Eye (tissue), 1 donor: ENCODE data around the gene SRP19.
"Not testable (repeated sequence)": the region's sequence is repeated elsewhere in the genome, so short reads cannot be mapped to it uniquely, and the experiment has no call there.

ENCODE experiments used
- DNase-seq: peaks from one replicate; pipeline ENCODE4 v3.0.0-alpha.2; 2015

The SRP19 gene

GRCh38 chr5:112860929-112861637 lies at the start of gene SRP19:
SRP19 (plus strand) TSS chr5:112861287; CDS start chr5:112861377, 90 bp downstream.
- peak; percentile 99 for DNase-seq

- DNase-seq, result no peak
Measured at GRCh38 chr5:112812549-112812948, 48.5 kb upstream of the SRP19 start.

GRCh38 chr5:112820246-112820645 lies 40.8 kb upstream of the SRP19 start:
- no peak for DNase-seq

GRCh38 chr5:112822456-112822855 lies 38.6 kb upstream of the SRP19 start:
- DNase-seq, result no peak

GRCh38 chr5:112823181-112823580 lies 37.9 kb upstream of the SRP19 start:
- DNase-seq, result no peak

GRCh38 chr5:112823656-112824055 lies 37.4 kb upstream of the SRP19 start:
- DNase-seq, result no peak

GRCh38 chr5:112824197-112824596 lies 36.9 kb upstream of the SRP19 start:
- no peak for DNase-seq

- no peak for DNase-seq
Measured at GRCh38 chr5:112830378-112830777, 30.7 kb upstream of the SRP19 start.

- DNase-seq, result no peak
Measured at GRCh38 chr5:112833971-112834370, 27.1 kb upstream of the SRP19 start.

- no peak for DNase-seq
Measured at GRCh38 chr5:112844489-112844888, 16.6 kb upstream of the SRP19 start.

- DNase-seq, result no peak
Measured at GRCh38 chr5:112846556-112846955, 14.5 kb upstream of the SRP19 start.

GRCh38 chr5:112847306-112847705 lies 13.8 kb upstream of the SRP19 start:
- no peak for DNase-seq

- DNase-seq, result peak; percentile 80
Measured at GRCh38 chr5:112848116-112848811, 12.8 kb upstream of the SRP19 start.

GRCh38 chr5:112849912-112850311 lies 11.2 kb upstream of the SRP19 start:
- no peak for DNase-seq

GRCh38 chr5:112854651-112855050 lies 6.4 kb upstream of the SRP19 start:
- no peak for DNase-seq

GRCh38 chr5:112857866-112858265 lies 3.2 kb upstream of the SRP19 start:
- DNase-seq, result no peak

GRCh38 chr5:112860571-112860928 lies 537 bp upstream of the SRP19 start:
- not testable (repeated sequence) for DNase-seq

GRCh38 chr5:112861638-112861985 lies 525 bp downstream of the SRP19 start:
- no peak for DNase-seq

GRCh38 chr5:112862085-112862484 lies 998 bp downstream of the SRP19 start:
- DNase-seq, result no peak

- DNase-seq, result no peak
Measured at GRCh38 chr5:112863549-112863948, 2.5 kb downstream of the SRP19 start.

GRCh38 chr5:112865128-112865527 lies 4.0 kb downstream of the SRP19 start:
- DNase-seq, result no peak

GRCh38 chr5:112866739-112867138 lies 5.7 kb downstream of the SRP19 start:
- DNase-seq, result no peak

- no peak for DNase-seq
Measured at GRCh38 chr5:112867411-112867810, 6.3 kb downstream of the SRP19 start.

GRCh38 chr5:112869948-112870347 lies 8.9 kb downstream of the SRP19 start:
- DNase-seq, result no peak

- no peak for DNase-seq
Measured at GRCh38 chr5:112870966-112871365, 9.9 kb downstream of the SRP19 start.
